ENCODE data around the gene C14orf93. TPM values are rescaled to one million over a fixed set of nuclear protein-coding genes. Genes with fewer than 3 reads are reported as not detected.
A peak's percentile ranks its signal among the peaks of the same experiment; 100 is the strongest.
"Not testable (repeated sequence)": the region's sequence is repeated elsewhere in the genome, so short reads cannot be mapped to it uniquely, and the experiment has no call there.

Gene C14orf93
- total RNA-seq, 4 donors from 2014 or later: 7.2 to 18.6 (median 10.4) TPM

DNA sequence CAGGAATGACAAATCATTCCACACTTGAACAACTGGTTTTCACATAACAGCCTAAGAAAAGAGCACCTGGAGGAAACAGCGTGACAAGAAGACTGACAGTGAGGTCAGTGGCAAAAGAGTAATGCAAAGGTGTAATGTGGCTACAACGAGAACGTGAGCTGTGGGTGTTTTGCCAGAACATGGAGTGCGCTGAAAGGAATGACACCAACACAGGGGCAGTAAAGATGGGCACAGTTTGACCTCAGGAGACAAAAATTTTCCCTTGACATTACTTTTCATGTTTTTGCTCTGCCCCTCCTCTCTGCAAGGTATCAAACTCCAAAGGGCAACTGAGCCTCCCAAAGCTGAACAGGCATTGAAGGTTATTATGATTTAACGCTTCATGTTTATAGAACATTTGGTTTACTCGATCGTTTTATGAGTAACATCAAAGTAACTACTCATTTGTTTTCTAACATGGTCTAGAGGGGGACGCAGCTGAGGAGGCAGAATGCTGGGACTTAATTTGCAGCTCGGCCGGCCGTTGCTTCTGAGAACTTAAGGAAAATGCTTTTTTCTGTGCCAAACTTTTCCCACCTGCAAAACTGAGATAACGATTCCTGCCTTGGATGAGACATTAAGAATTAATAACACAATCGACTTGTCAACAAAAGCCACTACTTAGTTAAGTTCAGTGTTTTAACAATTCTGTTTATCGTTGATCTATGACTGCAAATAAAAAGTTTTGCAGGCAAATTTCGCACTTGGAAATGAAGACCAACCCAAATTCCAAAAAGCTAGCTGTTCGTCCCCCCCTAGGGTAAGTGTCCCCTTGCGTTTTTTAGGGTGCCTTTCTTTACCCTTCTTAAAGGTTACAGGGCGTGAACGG is 54.0 kb downstream of the C14orf93 start:
- intact Hi-C loops (cut with DNase I; ENCODE audit: low total_unique reads): no loop called here
- no peaks in the 10 kb centered on the region for H3K27me3 ChIP-seq

DNA sequence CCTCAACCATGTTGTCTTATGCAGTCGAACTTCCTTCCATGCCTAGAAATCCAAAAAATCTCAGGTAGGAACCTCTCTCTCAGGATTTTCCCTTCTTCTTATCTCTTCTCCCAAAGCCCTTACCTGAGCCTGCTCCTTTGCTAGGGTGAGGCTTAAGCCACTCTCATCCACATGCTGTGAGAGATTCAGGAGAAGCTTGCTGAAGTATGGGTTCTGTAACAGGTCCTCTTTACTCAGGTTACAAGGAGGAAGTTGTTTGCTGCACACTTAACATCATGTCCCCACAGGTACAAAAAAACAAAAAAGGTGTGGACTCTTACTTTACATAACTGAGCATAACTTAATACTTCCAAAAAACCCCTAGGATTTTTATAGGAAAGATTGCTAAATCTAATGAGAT is 57.5 kb downstream of the C14orf93 start:
- no peak for DNase-seq
- H3K9me3 ChIP-seq: no peaks in the 10 kb centered on the region
- no peaks in the 10 kb centered on the region for H3K36me3 ChIP-seq
- no peak overlapping the region for H3K4me3 ChIP-seq
- H3K4me1 ChIP-seq: peaks cover 0 to 4% of the 10 kb centered on the region in 2 donors
- intact Hi-C loops (cut with DNase I; ENCODE audit: low total_unique reads): no loop called here
- TF ChIP-seq, protein P1, sequence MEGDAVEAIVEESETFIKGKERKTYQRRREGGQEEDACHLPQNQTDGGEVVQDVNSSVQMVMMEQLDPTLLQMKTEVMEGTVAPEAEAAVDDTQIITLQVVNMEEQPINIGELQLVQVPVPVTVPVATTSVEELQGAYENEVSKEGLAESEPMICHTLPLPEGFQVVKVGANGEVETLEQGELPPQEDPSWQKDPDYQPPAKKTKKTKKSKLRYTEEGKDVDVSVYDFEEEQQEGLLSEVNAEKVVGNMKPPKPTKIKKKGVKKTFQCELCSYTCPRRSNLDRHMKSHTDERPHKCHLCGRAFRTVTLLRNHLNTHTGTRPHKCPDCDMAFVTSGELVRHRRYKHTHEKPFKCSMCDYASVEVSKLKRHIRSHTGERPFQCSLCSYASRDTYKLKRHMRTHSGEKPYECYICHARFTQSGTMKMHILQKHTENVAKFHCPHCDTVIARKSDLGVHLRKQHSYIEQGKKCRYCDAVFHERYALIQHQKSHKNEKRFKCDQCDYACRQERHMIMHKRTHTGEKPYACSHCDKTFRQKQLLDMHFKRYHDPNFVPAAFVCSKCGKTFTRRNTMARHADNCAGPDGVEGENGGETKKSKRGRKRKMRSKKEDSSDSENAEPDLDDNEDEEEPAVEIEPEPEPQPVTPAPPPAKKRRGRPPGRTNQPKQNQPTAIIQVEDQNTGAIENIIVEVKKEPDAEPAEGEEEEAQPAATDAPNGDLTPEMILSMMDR (IDR thresholded peaks at IDR 0.05): no peak
- TF ChIP-seq POLR2A (IDR thresholded peaks at IDR 0.05): no peak
- no peak overlapping the region for H3K27ac ChIP-seq
- H3K27me3 ChIP-seq: no peaks in the 10 kb centered on the region

More for the DNA sequence above, 54.0 kb downstream of the C14orf93 start:
- peak overlapping the region; percentile 86 to 94 for H3K27ac ChIP-seq
- H3K4me3 ChIP-seq: peak overlapping the region; percentile 52 to 59
- no peaks in the 10 kb centered on the region for H3K36me3 ChIP-seq
- H3K9me3 ChIP-seq: no peaks in the 10 kb centered on the region
- H3K4me1 ChIP-seq: peaks cover 0 to 4% of the 10 kb centered on the region in 2 donors
- no peak for TF ChIP-seq POLR2A (IDR thresholded peaks at IDR 0.05)
- DNase-seq: no peak

- H3K4me3 ChIP-seq; DNase-seq; H3K4me1 ChIP-seq; H3K9me3 ChIP-seq; H3K36me3 ChIP-seq; H3K27me3 ChIP-seq; intact Hi-C loops (cut with DNase I; ENCODE audit: low total_unique reads); H3K27ac ChIP-seq: not testable (repeated sequence)
Measured at GRCh38 chr14:22951795-22952194, 58.1 kb downstream of the C14orf93 start.

- intact Hi-C loops (cut with DNase I; ENCODE audit: low total_unique reads): no loop called here
- Histone ChIP-seq H3K4me1 (no peaks in the 10 kb centered on the region), H3K9me3 (no peaks in the 10 kb centered on the region), H3K27ac (no peak overlapping the region), H3K27me3 (no peaks in the 10 kb centered on the region), H3K36me3 (no peaks in the 10 kb centered on the region), H3K4me3 (no peak overlapping the region)
- DNase-seq: no peak
- TF ChIP-seq, protein P1 (IDR thresholded peaks at IDR 0.05): no peak
- no peak for TF ChIP-seq POLR2A (IDR thresholded peaks at IDR 0.05)
Measured at GRCh38 chr14:22945642-22946041, 64.3 kb downstream of the C14orf93 start.

DNA sequence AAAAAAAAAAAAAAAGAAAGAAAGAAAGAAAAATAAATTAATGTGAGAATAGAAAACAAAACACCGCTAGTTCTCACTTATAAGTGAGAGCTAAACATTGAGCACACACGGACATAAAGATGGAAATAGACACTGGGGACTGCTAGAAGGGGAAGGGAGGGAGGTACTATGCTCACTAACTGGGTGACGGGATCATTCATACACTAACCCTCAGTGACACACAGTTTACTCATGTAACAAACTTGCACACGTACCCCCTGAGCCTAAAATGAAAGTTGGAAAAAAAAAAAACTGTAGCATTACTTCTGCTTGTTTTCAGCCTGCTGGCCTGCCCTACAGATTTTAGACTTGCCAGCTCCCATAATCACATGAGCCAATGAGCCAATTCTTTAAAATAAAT is 70.3 kb downstream of the C14orf93 start:
- no peak for TF ChIP-seq POLR2A (IDR thresholded peaks at IDR 0.05)
- TF ChIP-seq, protein P1 (IDR thresholded peaks at IDR 0.05): no peak
- intact Hi-C loops (cut with DNase I; ENCODE audit: low total_unique reads): no loop called here

More for the DNA sequence above, 70.3 kb downstream of the C14orf93 start:
- no peak overlapping the region for H3K27ac ChIP-seq
- H3K4me1 ChIP-seq: no peaks in the 10 kb centered on the region
- no peak for DNase-seq
- H3K27me3 ChIP-seq: no peaks in the 10 kb centered on the region
- no peaks in the 10 kb centered on the region for H3K9me3 ChIP-seq
- no peak overlapping the region for H3K4me3 ChIP-seq
- no peaks in the 10 kb centered on the region for H3K36me3 ChIP-seq

Other genes starting within 250 kb of the C14orf93 start
- gene OXA1L, start 243.5 kb downstream of the C14orf93 start, total RNA-seq: 10 to 100 TPM; 38.3 to 87.8 (median 55.9) TPM
- gene SLC7A7, start 194.7 kb downstream of the C14orf93 start, total RNA-seq: 10 to 100 TPM in 1 of 4 donors, 1 to 10 TPM in 3; 2.8 to 15.6 (median 6.8) TPM
- gene MRPL52, start 180.3 kb downstream of the C14orf93 start, total RNA-seq: 100 to 1,000 TPM in 1 of 4 donors, 10 to 100 TPM in 3; 14.3 to 255 (median 35.3) TPM
- 100 to 1,000 TPM in 3 of 4 donors, 10 to 100 TPM in 1; 66.6 to 233 (median 172) TPM for gene MMP14, start 173.6 kb downstream of the C14orf93 start, total RNA-seq
- gene LRP10, start 138.4 kb downstream of the C14orf93 start, total RNA-seq: 100 to 1,000 TPM in 1 of 4 donors, 10 to 100 TPM in 3; 27.4 to 140 (median 37.5) TPM
- gene REM2, start 126.9 kb downstream of the C14orf93 start, total RNA-seq: 1 to 10 TPM in 1 of 4 donors, under 1 TPM in 1, not detected in 2; 0.83 to 1.6 TPM
- gene RBM23, start 91.0 kb downstream of the C14orf93 start, total RNA-seq: 1,000 to 10,000 TPM in 2 of 4 donors, 100 to 1,000 TPM in 1, 10 to 100 TPM in 1; 49.7 to 2,239 (median 990) TPM
- 100 to 1,000 TPM in 1 of 4 donors, 10 to 100 TPM in 3; 57.9 to 126 (median 75.6) TPM for gene PRMT5, start 80.8 kb downstream of the C14orf93 start, total RNA-seq
- gene HAUS4, start 53.1 kb downstream of the C14orf93 start, total RNA-seq: 10 to 100 TPM; 30.0 to 65.3 (median 34.7) TPM
- gene AJUBA, start 27.6 kb downstream of the C14orf93 start, total RNA-seq: 10 to 100 TPM in 3 of 4 donors, 1 to 10 TPM in 1; 6.8 to 51.7 (median 27.1) TPM
- 100 to 1,000 TPM in 2 of 4 donors, 10 to 100 TPM in 2; 18.4 to 121 (median 92.0) TPM for gene PSMB5, start 24.8 kb upstream of the C14orf93 start, total RNA-seq
- gene PSMB11, start 32.1 kb upstream of the C14orf93 start, total RNA-seq: not detected
- gene CDH24, start 47.4 kb upstream of the C14orf93 start, total RNA-seq: 10 to 100 TPM in 3 of 4 donors, 1 to 10 TPM in 1; 6.5 to 18.0 (median 13.8) TPM
- gene ACIN1, start 85.0 kb upstream of the C14orf93 start, total RNA-seq: 100 to 1,000 TPM in 2 of 4 donors, 10 to 100 TPM in 2; 52.3 to 194 (median 77.1) TPM
- 10 to 100 TPM; 12.3 to 41.6 (median 26.7) TPM for gene C14orf119, start 85.4 kb upstream of the C14orf93 start, total RNA-seq
- not detected for gene CIROP, start 94.8 kb upstream of the C14orf93 start, total RNA-seq
- not detected for gene CEBPE, start 109.1 kb upstream of the C14orf93 start, total RNA-seq
- gene SLC7A8, start 173.5 kb upstream of the C14orf93 start, total RNA-seq: 100 to 1,000 TPM in 1 of 4 donors, 10 to 100 TPM in 3; 15.9 to 152 (median 49.3) TPM
- gene RNF212B, start 227.8 kb upstream of the C14orf93 start, total RNA-seq: not detected

All from uterus (tissue), 4 donors.